Activated CD4-positive, alpha-beta T cell treated with anti-CD3 and anti-CD28 coated beads for 36 hours (primary cell): ENCODE data around the gene CC2D1B. TPM values are rescaled to one million over a fixed set of nuclear protein-coding genes. Genes with fewer than 3 reads are reported as not detected.
A peak's percentile ranks its signal among the peaks of the same experiment; 100 is the strongest.

ENCODE experiments used
- ATAC-seq: fragments of 200-7000 bp; cut with Tn5 transposase; one replicate; pipeline ENCODE4 v1.10.0; 2021; ENCODE audit warnings: mild to moderate bottlenecking, moderate library complexity
- CTCF ChIA-PET: fragments of 350-600 bp; sonication (Branson Sonifier 250); formaldehyde crosslinking; loops from one replicate; lab custom pipeline; 2021; ENCODE audit warnings: antibody characterized with exemption; lab: Charles Lee
- POLR2A ChIA-PET: fragments of 350-600 bp; sonication (Branson Sonifier 250); formaldehyde crosslinking; loops from one replicate; lab custom pipeline; 2021; ENCODE audit warnings: antibody characterized with exemption, inconsistent platforms; lab: Charles Lee
- DNase-seq: peaks from one replicate; pipeline ENCODE4 v3.0.0-alpha.2; 2020
- H3K27ac Mint-ChIP-seq: one replicate; pipeline ENCODE4 v1.8.0; 2021; ENCODE audit warnings: mixed read lengths
- H3K27me3 Mint-ChIP-seq: one replicate; pipeline ENCODE4 v1.8.0; 2021; ENCODE audit warnings: mixed read lengths
- H3K36me3 Mint-ChIP-seq: one replicate; pipeline ENCODE4 v1.8.0; 2021; ENCODE audit warnings: low read depth, mixed read lengths
- H3K4me1 Mint-ChIP-seq: one replicate; pipeline ENCODE4 v1.8.0; 2021; ENCODE audit warnings: mixed read lengths
- H3K4me3 Mint-ChIP-seq: one replicate; pipeline ENCODE4 v1.8.0; 2021; ENCODE audit warnings: mild to moderate bottlenecking, moderate library complexity, mixed read lengths
- H3K9me3 Mint-ChIP-seq: one replicate; pipeline ENCODE4 v1.8.0; 2021; ENCODE audit warnings: low read depth, mixed read lengths
- intact Hi-C, 2 experiments: fragments of 100-400 bp; cut with DNase I in 1 of 2; cut with micrococcal nuclease in 1 of 2; formaldehyde crosslinking; loops; one replicate each; pipeline versions ENCODE4 v1.14.2 to v1.15.1; 2022 to 2024; cut with DNase I, micrococcal nuclease
- total RNA-seq, 2 experiments: library from RNA; stranded (reverse); gene quantifications; one replicate each; pipeline ENCODE4 v1.2.3, GENCODE V29; 2021

CC2D1B gene, protein sequence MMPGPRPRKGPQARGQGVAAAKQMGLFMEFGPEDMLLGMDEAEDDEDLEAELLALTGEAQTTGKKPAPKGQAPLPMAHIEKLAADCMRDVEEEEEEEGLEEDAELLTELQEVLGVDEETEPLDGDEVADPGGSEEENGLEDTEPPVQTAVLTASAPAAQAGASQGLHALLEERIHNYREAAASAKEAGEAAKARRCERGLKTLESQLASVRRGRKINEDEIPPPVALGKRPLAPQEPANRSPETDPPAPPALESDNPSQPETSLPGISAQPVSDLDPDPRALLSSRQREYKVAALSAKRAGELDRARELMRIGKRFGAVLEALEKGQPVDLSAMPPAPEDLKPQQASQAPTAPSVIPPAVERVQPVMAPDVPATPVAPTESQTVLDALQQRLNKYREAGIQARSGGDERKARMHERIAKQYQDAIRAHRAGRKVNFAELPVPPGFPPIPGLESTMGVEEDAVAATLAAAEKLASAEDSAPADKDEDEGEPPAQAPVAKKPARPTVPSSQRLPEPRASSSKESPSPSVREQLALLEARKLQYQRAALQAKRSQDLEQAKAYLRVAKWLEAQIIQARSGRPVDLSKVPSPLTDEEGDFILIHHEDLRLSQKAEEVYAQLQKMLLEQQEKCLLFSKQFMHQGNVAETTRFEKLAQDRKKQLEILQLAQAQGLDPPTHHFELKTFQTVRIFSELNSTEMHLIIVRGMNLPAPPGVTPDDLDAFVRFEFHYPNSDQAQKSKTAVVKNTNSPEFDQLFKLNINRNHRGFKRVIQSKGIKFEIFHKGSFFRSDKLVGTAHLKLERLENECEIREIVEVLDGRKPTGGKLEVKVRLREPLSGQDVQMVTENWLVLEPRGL
- 10 to 100 TPM; 22.6 to 25.3 TPM for total RNA-seq

DNA sequence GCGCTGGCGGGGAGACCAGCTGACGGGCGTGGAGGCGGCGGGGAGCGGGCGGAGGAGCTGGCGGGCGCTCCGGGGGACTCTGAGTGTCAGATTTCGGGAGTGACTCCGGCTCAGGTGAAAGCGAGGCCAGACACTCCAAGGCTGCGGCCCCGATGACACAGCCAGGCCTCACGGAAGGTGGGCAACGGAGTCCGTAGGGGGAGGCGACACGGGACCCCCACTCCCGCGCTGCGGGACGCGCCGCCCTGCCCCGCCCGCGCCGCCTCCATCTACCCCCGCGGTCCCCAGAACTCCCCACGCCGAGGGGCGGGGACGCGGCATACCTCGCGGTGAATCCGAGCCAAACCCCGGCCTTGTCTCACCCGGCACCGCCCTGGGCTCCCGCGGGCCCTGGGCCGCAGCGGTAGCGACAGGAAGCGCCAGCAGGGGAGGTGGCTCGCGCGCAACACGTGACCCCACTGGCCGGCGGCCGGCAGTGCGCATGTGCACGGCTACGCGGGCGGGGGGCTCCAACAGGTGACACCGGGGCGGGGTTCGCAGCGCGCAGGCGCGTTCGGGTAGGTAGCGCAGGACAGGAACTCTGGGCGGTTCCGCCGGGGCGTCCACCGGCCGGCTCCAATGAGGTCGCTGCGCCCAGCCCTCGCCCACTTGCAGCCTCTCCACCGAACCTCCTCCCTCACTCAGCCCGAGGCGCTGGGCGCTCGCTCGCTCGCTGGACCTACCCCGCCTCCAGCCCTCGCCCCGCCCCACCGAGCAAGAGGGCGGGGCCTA is at the start of gene CC2D1B:
TSS of gene CC2D1B (minus strand) at position 460 of the 771 bp plus-strand sequence. CDS start 1,585 bp downstream, outside the sequence.
- Mint-ChIP-seq H3K27ac (peak within 1 kb of the TSS; percentile 93), H3K9me3 (no peaks in the 10 kb centered on the region), H3K4me1 (peaks cover 44% of the 10 kb centered on the region), H3K36me3 (peaks cover 35% of the 10 kb centered on the region), H3K4me3 (peak within 1 kb of the TSS; percentile 94), H3K27me3 (no peaks in the 10 kb centered on the region)
- ATAC-seq (peak; percentile 94), DNase-seq (peak; percentile 99)
- POLR2A ChIA-PET = interaction anchor here (0.5 to 3.7 kb wide), 6 partner anchors 38 to 320 kb away, joined by 3 to 10 read pairs (median 3); partner anchors contain the start of genes BTF3L4, ORC1, PRPF38A and TXNDC12
- CTCF ChIA-PET = interaction anchor here (0.9 to 3.4 kb wide), 4 partner anchors 17 to 320 kb away, joined by 4 to 11 read pairs (median 6); partner anchors contain the start of genes ORC1 and PRPF38A
- intact Hi-C loops = loop anchor here (1.0 to 10.0 kb wide), 20 partner anchors 38 to 1581 kb away; partner anchors contain the start of genes ORC1 (in 2 of the 2), PRPF38A (in 2 of the 2), TUT4 (in 2 of the 2) and ZFYVE9 (in 2 of the 2)

DNA sequence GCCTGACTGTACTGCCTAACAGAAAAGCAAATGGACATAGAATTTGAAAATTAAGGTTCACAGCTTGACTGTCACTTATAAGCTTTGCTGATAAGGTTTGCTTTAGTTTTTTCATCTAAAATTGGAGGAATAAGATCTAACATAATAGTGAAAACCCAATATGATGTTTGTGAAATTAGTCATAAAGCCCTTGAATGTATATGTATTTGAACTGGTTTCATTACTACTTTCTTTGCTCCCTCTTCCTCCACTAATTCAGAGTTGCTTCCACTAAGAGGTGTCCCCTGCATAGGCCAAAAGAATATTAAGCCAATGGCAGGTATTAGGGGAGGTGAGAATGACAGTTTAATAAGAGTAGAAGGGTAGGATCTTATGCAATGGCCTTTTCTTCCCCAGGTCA is 48.9 kb upstream of the CC2D1B start:
- ChIA-PET POLR2A (interaction anchor here (0.6 to 2.2 kb wide), 4 partner anchors 10 to 346 kb away, joined by 3 to 9 read pairs (median 4); partner anchors contain the start of genes ORC1 and PRPF38A), CTCF (interaction anchor here (0.6 to 1.3 kb wide), 3 partner anchors 9 to 362 kb away, joined by 3 read pairs; partner anchors contain the start of genes ORC1 and PRPF38A)
- DNase-seq (no peak), ATAC-seq (peak; percentile 69)
- peaks cover 31% of the 10 kb centered on the region for H3K4me1 Mint-ChIP-seq
- no peak overlapping the region for H3K27ac Mint-ChIP-seq
- intact Hi-C loops = no loop called here
- no peaks in the 10 kb centered on the region for H3K27me3 Mint-ChIP-seq
- peaks cover 70% of the 10 kb centered on the region for H3K36me3 Mint-ChIP-seq
- H3K4me3 Mint-ChIP-seq = no peak overlapping the region
- no peaks in the 10 kb centered on the region for H3K9me3 Mint-ChIP-seq

DNA sequence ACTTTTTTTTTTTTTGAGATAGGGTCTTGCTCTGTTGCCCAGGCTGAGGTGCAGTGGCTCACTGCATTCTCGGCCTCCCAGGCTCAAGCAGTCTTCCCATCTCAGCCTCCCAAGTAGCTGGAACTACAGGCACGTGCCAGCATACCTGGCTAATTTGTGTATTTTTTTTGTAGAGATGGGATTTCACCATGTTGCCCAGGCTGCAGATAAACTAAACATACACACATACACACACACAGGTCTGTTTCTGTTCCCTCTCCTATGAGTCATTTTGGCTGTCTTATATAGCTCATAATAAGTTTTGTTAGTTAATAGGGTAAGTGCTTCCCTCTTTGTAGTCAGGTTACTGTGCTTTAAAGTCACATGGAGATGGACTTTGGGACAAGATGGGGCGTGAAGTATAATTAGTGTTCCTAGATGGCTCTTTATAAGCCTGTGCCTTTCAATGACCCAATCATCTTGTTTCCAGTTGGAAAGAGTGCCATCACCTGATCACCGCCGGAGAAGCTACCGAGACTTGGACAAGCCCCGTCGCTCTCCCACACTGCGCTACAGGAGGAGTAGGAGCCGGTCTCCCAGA is 47.5 kb upstream of the CC2D1B start:
- H3K27me3 Mint-ChIP-seq = no peaks in the 10 kb centered on the region
- peak overlapping the region; percentile 58 for H3K27ac Mint-ChIP-seq
- H3K36me3 Mint-ChIP-seq = peaks cover 66% of the 10 kb centered on the region
- POLR2A ChIA-PET = no interaction called here
- intact Hi-C loops = no loop called here
- DNase-seq (no peak), ATAC-seq (no peak)
- CTCF ChIA-PET = interaction anchor here (0.7 kb wide), 1 partner anchor 20 kb away, joined by 3 read pairs; no protein-coding TSS in a partner anchor
- H3K9me3 Mint-ChIP-seq = no peaks in the 10 kb centered on the region
- H3K4me3 Mint-ChIP-seq = no peak overlapping the region
- H3K4me1 Mint-ChIP-seq = peaks cover 27% of the 10 kb centered on the region

DNA sequence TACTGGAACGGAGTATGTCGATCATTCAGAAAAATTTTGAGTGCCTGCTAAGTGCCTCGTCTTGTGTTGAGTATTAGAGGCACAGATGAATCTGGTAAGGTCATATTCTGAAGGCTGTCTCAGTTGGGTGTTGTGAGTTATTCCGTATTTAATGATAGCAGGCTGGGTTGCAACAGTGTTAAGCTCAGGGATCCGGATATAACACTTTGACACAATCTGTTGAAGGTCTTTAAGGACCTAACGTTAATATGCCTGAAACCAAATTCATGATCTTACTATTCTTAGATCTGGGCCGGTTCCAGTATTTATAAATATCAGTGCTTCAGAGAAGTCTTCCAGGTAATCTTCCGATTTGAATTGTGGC is 39.0 kb upstream of the CC2D1B start:
- no peak for ATAC-seq
- H3K4me1 Mint-ChIP-seq = peaks cover 45% of the 10 kb centered on the region
- DNase-seq = no peak
- no peaks in the 10 kb centered on the region for H3K27me3 Mint-ChIP-seq
- ChIA-PET POLR2A (interaction anchor here (0.5 to 2.7 kb wide), 10 partner anchors 10 to 387 kb away, joined by 3 to 18 read pairs (median 6); partner anchors contain the start of genes CC2D1B and TUT4), CTCF (interaction anchor here (0.7 to 2.1 kb wide), 15 partner anchors 11 to 322 kb away, joined by 3 to 13 read pairs (median 5); partner anchors contain the start of gene CC2D1B)
- H3K36me3 Mint-ChIP-seq = peaks cover 57% of the 10 kb centered on the region
- peak overlapping the region; percentile 98 for H3K4me3 Mint-ChIP-seq
- no peaks in the 10 kb centered on the region for H3K9me3 Mint-ChIP-seq
- intact Hi-C loops = loop anchor here (1.0 to 10.0 kb wide), 23 partner anchors 18 to 1648 kb away; partner anchors contain the start of genes BTF3L4 (in 2 of the 2), CC2D1B (in 2 of the 2), TUT4 (in 2 of the 2) and COA7 (in 1 of the 2)
- H3K27ac Mint-ChIP-seq = peak overlapping the region; percentile 99

DNA sequence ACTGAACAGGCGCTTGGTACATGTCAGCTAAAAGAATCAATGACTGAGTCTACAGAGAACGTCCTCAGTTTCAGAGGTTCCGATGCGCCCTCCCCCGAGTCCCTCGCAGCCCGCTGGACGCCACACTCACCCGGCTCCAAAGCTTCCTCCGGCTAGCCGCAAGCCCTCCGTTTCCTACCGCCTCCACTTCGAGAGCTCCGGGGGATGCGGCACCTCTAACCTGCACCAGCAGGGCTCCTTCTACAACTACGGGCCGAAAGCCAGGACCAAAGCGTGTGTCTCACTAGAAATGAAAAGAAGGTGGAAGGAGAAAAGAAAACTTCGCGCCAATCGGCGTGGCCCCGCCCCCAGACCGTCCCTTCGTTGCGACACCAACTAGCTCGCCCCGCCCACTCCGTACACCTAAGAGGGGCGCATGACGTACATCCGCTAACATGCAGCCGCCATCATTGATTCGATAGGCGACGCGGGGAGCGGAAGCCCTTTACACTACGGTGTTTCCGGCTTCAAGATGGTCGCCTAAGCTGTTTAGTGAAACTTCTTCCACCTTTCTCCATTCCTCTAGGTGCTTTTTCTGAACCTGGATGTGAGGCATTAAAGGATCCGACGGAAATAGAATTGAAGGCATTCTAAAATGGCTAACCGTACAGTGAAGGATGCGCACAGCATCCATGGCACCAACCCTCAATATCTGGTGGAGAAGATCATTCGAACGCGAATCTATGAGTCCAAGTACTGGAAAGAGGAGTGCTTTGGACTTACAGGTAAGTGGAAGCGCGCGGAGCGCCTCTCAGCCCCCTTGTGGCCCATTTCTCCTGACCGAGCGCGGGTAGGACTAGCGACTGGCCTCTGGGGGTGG is 38.3 kb upstream of the CC2D1B start, which contains the start of the genes ORC1 and PRPF38A:
TSS of gene ORC1 (minus strand) at position 308 of the 859 bp plus-strand sequence. CDS start 2,200 bp downstream, outside the sequence.
TSS of gene PRPF38A (plus strand) at position 487 of the 859 bp plus-strand sequence. CDS start at position 635, 148 bp downstream.
- peak; percentile 92 for ATAC-seq
- ChIA-PET CTCF (interaction anchor here (0.5 to 2.1 kb wide), 13 partner anchors 10 to 769 kb away, joined by 3 to 13 read pairs (median 5); partner anchors contain the start of gene CC2D1B), POLR2A (interaction anchor here (0.5 to 2.7 kb wide), 17 partner anchors 11 to 784 kb away, joined by 3 to 18 read pairs (median 3); partner anchors contain the start of genes CC2D1B, SHISAL2A, TUT4 and TXNDC12)
- peaks cover 45% of the 10 kb centered on the region for H3K4me1 Mint-ChIP-seq
- no peaks in the 10 kb centered on the region for H3K27me3 Mint-ChIP-seq
- H3K36me3 Mint-ChIP-seq = peaks cover 61% of the 10 kb centered on the region
- H3K27ac Mint-ChIP-seq = peak within 1 kb of the TSS; percentile 99
- no peaks in the 10 kb centered on the region for H3K9me3 Mint-ChIP-seq
- DNase-seq = peak; percentile 99
- intact Hi-C loops = loop anchor here (1.0 to 10.0 kb wide), 23 partner anchors 18 to 1649 kb away; partner anchors contain the start of genes BTF3L4 (in 2 of the 2), CC2D1B (in 2 of the 2), TUT4 (in 2 of the 2) and COA7 (in 1 of the 2)
- peak within 1 kb of the TSS; percentile 98 for H3K4me3 Mint-ChIP-seq

DNA sequence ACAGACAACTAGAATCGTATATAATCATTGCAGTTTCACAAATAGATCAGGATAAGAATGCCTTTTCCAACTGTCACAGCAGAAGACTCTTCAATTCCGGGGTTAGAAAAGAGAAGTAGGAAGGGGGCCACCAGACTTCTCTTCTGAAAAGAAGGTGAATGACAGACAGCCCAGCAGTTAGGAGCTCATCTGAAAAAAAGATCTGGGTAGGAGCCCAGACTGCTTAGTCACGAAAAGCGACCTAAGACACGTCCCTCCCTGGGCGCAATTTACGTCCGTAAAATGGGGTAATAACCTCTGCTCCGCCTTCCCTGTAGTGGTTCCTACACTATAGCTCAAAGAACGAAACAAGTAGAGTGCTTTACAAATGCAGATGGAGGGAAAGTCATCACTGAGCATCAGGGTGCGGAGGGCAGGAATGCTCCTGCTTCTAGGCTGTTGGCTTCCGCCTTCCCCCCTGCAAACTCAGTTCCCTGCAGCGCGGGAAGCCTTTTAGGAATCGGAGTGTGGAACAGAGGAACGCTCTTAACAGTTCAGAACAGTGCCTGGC is 37.6 kb upstream of the CC2D1B start:
- H3K4me1 Mint-ChIP-seq = peaks cover 43% of the 10 kb centered on the region
- peaks cover 60% of the 10 kb centered on the region for H3K36me3 Mint-ChIP-seq
- H3K27me3 Mint-ChIP-seq = no peaks in the 10 kb centered on the region
- peak; percentile 77 for DNase-seq
- H3K27ac Mint-ChIP-seq = peak overlapping the region; percentile 99
- peak; percentile 70 for ATAC-seq
- ChIA-PET CTCF (interaction anchor here (0.5 to 2.1 kb wide), 8 partner anchors 10 to 769 kb away, joined by 3 to 13 read pairs (median 6); partner anchors contain the start of gene CC2D1B), POLR2A (interaction anchor here (0.6 to 2.7 kb wide), 16 partner anchors 12 to 783 kb away, joined by 3 to 18 read pairs (median 3); partner anchors contain the start of genes CC2D1B, SHISAL2A, TUT4 and TXNDC12)
- no peaks in the 10 kb centered on the region for H3K9me3 Mint-ChIP-seq
- intact Hi-C loops = loop anchor here (1.0 to 10.0 kb wide), 23 partner anchors 19 to 1650 kb away; partner anchors contain the start of genes BTF3L4 (in 2 of the 2), CC2D1B (in 2 of the 2), TUT4 (in 2 of the 2) and COA7 (in 1 of the 2)
- peak overlapping the region; percentile 98 for H3K4me3 Mint-ChIP-seq

DNA sequence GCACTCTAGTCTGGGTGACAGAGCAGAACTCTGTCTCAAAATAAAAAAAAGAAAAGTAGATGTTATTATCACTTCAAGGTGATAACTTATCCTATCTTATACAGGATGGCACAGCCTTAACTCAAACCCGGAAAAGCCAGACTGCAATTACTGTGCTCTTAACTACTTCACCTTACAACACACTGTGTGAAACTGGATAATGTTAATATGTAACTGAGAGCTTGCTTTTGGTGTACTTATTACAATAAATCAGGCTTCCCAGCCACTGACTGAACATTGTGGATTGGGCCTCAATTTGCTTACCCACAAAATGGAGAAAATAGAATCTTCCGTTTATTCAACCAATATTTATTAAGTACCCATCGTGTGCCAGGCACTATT is 36.8 kb upstream of the CC2D1B start:
- peak overlapping the region; percentile 98 for H3K4me3 Mint-ChIP-seq
- POLR2A ChIA-PET = no interaction called here
- H3K4me1 Mint-ChIP-seq = peaks cover 41% of the 10 kb centered on the region
- no peaks in the 10 kb centered on the region for H3K9me3 Mint-ChIP-seq
- peaks cover 55% of the 10 kb centered on the region for H3K36me3 Mint-ChIP-seq
- ATAC-seq (no peak), DNase-seq (no peak)
- no peaks in the 10 kb centered on the region for H3K27me3 Mint-ChIP-seq
- intact Hi-C loops = loop anchor here in 1 of 2 experiments (5.0 to 10.0 kb wide), 3 partner anchors 149 to 348 kb away; partner anchors contain the start of genes BTF3L4, TUT4 and TXNDC12
- CTCF ChIA-PET = no interaction called here
- H3K27ac Mint-ChIP-seq = no peak overlapping the region

DNA sequence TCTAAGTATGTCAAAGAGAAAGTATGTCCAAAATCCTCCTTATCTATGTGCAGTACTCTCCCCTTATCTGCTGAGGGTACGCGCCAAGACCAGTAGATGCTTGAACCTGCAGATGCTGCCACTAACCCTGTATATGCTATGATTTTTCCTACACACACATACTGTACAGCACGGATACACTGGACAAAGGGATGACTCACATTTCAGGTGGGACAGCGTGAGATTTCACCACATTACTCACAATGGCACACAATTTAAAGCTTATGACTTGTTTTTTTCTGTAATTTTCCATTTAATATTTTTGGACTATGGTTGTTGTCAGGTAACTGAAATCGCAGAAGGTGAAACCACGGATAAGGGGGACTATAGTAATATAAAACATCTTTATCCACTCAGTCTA is 34.1 kb upstream of the CC2D1B start:
- peaks cover 58% of the 10 kb centered on the region for H3K36me3 Mint-ChIP-seq
- no peaks in the 10 kb centered on the region for H3K27me3 Mint-ChIP-seq
- intact Hi-C loops = loop anchor here in 1 of 2 experiments (5.0 to 10.0 kb wide), 3 partner anchors 152 to 345 kb away; partner anchors contain the start of genes BTF3L4, TUT4 and TXNDC12
- peaks cover 25% of the 10 kb centered on the region for H3K4me1 Mint-ChIP-seq
- no peaks in the 10 kb centered on the region for H3K9me3 Mint-ChIP-seq
- DNase-seq (no peak), ATAC-seq (no peak)
- H3K4me3 Mint-ChIP-seq = no peak overlapping the region
- H3K27ac Mint-ChIP-seq = no peak overlapping the region
- ChIA-PET POLR2A (no interaction called here), CTCF (interaction anchor here (0.5 kb wide), 1 partner anchor 878 kb away, joined by 3 read pairs; no protein-coding TSS in a partner anchor)
